Peyer's patch (tissue), 4 donors: Measurements from ENCODE around the gene CFAP73. TPM values are rescaled to one million over a fixed set of nuclear protein-coding genes. Genes with fewer than 3 reads are reported as not detected.

Source experiments
- DNase-seq, 3 donors: peaks; one replicate each; pipeline ENCODE4 v3.0.0-alpha.2; 2017 to 2019
- H3K27ac ChIP-seq, 4 donors: fragments of 200-600 bp; sonication (generic); one replicate each; pipeline ENCODE4 v1.5.1; 2016 to 2019
- H3K27me3 ChIP-seq, 2 donors: fragments of 200-600 bp; sonication (generic); one replicate each; pipeline ENCODE4 v1.5.1; 2019
- H3K36me3 ChIP-seq, 3 donors: fragments of 200-600 bp; sonication (generic); one replicate each; pipeline ENCODE4 v1.5.1; 2016 to 2019
- H3K4me1 ChIP-seq, 4 donors: fragments of 200-600 bp; sonication (generic); one replicate each; pipeline ENCODE4 v1.5.1; 2016 to 2019
- H3K4me3 ChIP-seq, 4 donors: fragments of 200-600 bp; sonication (generic); 1 replicate in 3 of 4; 2 replicates in 1 of 4; pipeline ENCODE4 v1.5.1; 2016 to 2019; ENCODE audit warnings: mild to moderate bottlenecking in 1 of 4
- H3K9me3 ChIP-seq, 4 donors: fragments of 200-600 bp; sonication (generic); one replicate each; pipeline ENCODE4 v1.5.1; 2016 to 2019; ENCODE audit warnings: mild to moderate bottlenecking in 1 of 4
- CTCF ChIP-seq, 6 experiments: fragments of 450-650 bp in 4 of 6; fragments of 200-600 bp in 2 of 6; sonication (generic) in 1 of 6; IDR thresholded peaks; one replicate each; pipeline ENCODE4 v1.5.1; 2017 to 2019; ENCODE audit warnings: antibody characterized with exemption in 6 of 6, mild to moderate bottlenecking in 3 of 6, moderate library complexity in 1 of 6
- POLR2A ChIP-seq, 2 donors: fragments of 450-650 bp; IDR thresholded peaks; one replicate each; pipeline ENCODE4 v1.5.1; 2017; ENCODE audit warnings: antibody characterized with exemption in 2 of 2, mild to moderate bottlenecking in 2 of 2, moderate library complexity in 2 of 2
- total RNA-seq, 4 donors: library from RNA; depleted of rRNA; stranded (reverse); fragments of >200 nt; gene quantifications; one replicate each; pipeline ENCODE4 v1.1.0, GENCODE V29; 2016

CFAP73 gene
- total RNA-seq, 4 donors from 2014 or later, result not detected

DNA sequence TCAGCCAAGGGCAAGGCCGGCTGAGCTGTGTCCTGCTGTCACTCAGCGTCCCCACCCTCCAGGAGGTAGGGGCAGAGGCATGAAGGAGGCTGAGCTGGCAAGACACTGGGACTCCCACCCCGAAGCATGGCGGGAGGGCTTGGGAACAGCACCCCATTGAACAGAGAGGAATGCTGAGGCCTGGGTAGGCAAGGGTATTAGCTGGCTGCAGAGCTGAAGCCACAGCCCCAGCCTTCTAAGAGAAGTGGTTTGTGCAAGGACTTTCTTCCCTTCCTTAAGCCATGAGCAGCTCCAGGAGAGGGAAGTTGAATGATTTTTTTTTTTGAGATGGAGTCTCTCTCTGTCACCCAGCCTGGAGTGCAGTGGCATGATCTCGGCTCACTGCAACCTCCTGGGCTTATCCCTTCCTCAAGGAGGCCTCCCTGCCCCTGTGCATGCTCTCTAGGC, 6.6 kb upstream of the CFAP73 start:
- H3K27ac ChIP-seq, result peak overlapping the region in 1 of 4 donors; percentile 41
- DNase-seq, result no peak
- no peaks in the 10 kb centered on the region for H3K36me3 ChIP-seq
- no peak for TF ChIP-seq CTCF (IDR thresholded peaks at IDR 0.05)
- no peak for TF ChIP-seq POLR2A (IDR thresholded peaks at IDR 0.05)
- no peaks in the 10 kb centered on the region for H3K4me1 ChIP-seq
- H3K4me3 ChIP-seq, result no peak overlapping the region
- no peaks in the 10 kb centered on the region for H3K27me3 ChIP-seq
- H3K9me3 ChIP-seq, result no peaks in the 10 kb centered on the region

DNA sequence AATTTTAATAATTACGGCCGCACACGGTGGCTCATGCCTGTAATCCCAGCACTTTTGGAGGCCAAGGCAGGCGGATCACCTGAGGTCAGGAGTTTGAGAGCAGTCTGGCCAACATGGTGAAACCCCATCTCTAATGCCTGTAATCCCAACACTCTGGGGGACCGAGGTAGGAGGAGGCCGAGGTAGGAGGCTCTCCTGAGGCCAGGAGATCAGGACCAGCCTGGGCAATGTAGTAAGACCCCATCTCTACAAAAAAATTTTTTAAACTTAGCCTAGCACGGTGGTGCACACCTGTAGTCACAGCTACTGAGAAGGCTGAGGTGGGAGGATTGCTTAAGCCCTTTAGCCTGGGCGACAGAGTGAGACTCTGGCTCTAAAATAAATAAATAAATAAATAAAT, 5.6 kb upstream of the CFAP73 start:
- DNase-seq, result no peak
- Histone ChIP-seq H3K27me3 (no peaks in the 10 kb centered on the region), H3K4me1 (no peaks in the 10 kb centered on the region), H3K9me3 (no peaks in the 10 kb centered on the region), H3K4me3 (no peak overlapping the region), H3K36me3 (no peaks in the 10 kb centered on the region), H3K27ac (no peak overlapping the region)
- TF ChIP-seq POLR2A (IDR thresholded peaks at IDR 0.05) (no peak), CTCF (IDR thresholded peaks at IDR 0.05) (no peak)

- no peaks in the 10 kb centered on the region for H3K27me3 ChIP-seq
- H3K36me3 ChIP-seq, result no peaks in the 10 kb centered on the region
- TF ChIP-seq POLR2A (IDR thresholded peaks at IDR 0.05) (no peak), CTCF (IDR thresholded peaks at IDR 0.05) (no peak)
- H3K4me3 ChIP-seq, result no peak overlapping the region
- no peak for DNase-seq
- no peaks in the 10 kb centered on the region for H3K4me1 ChIP-seq
- H3K27ac ChIP-seq, result no peak overlapping the region
- no peaks in the 10 kb centered on the region for H3K9me3 ChIP-seq
Measured at GRCh38 chr12:113144806-113145205, 4.7 kb upstream of the CFAP73 start.

- H3K9me3 ChIP-seq, result no peaks in the 10 kb centered on the region
- no peak overlapping the region for H3K27ac ChIP-seq
- TF ChIP-seq CTCF (IDR thresholded peaks at IDR 0.05) (no peak), POLR2A (IDR thresholded peaks at IDR 0.05) (no peak)
Measured at GRCh38 chr12:113145720-113146551, 3.6 kb upstream of the CFAP73 start.

GRCh38 chr12:113146999-113147398, 2.5 kb upstream of the CFAP73 start:
- H3K4me1 ChIP-seq, result no peaks in the 10 kb centered on the region
- no peaks in the 10 kb centered on the region for H3K36me3 ChIP-seq
- H3K27ac ChIP-seq, result no peak overlapping the region
- DNase-seq, result no peak
- TF ChIP-seq CTCF (IDR thresholded peaks at IDR 0.05) (no peak), POLR2A (IDR thresholded peaks at IDR 0.05) (no peak)
- H3K27me3 ChIP-seq, result no peaks in the 10 kb centered on the region
- H3K9me3 ChIP-seq, result no peaks in the 10 kb centered on the region
- H3K4me3 ChIP-seq, result no peak overlapping the region

More at GRCh38 chr12:113145720-113146551, 3.6 kb upstream of the CFAP73 start:
- H3K4me3 ChIP-seq, result no peak overlapping the region
- no peaks in the 10 kb centered on the region for H3K27me3 ChIP-seq
- DNase-seq, result no peak
- H3K36me3 ChIP-seq, result no peaks in the 10 kb centered on the region
- H3K4me1 ChIP-seq, result no peaks in the 10 kb centered on the region
